Right lobe of liver (tissue), 6 donors: Measurements from ENCODE around the gene CYP2U1. TPM values are rescaled to one million over a fixed set of nuclear protein-coding genes. Genes with fewer than 3 reads are reported as not detected.
A peak's percentile ranks its signal among the peaks of the same experiment; 100 is the strongest.

Experiments used
- ATAC-seq, 4 donors: fragments of 200-7000 bp; cut with Tn5 transposase; one replicate each; pipeline ENCODE4 v1.9.1; 2020; ENCODE audit warnings: mild to moderate bottlenecking in 4 of 4, moderate library complexity in 4 of 4
- DNase-seq, 3 donors: peaks; one replicate each; pipeline ENCODE4 v3.0.0-alpha.2; 2020
- H3K27ac ChIP-seq, 3 donors: fragments of 200-600 bp; one replicate each; pipeline ENCODE4 v1.8.0; 2022
- H3K27me3 ChIP-seq, 2 donors: fragments of 200-600 bp; one replicate each; pipeline ENCODE4 v1.8.0; 2022
- H3K36me3 ChIP-seq, 4 donors: fragments of 200-600 bp; sonication (generic) in 1 of 4; one replicate each; pipeline versions ENCODE4 v1.5.1 to v1.8.0; 2017 to 2022; ENCODE audit warnings: control low read depth in 1 of 4
- H3K4me1 ChIP-seq, 4 donors: fragments of 200-600 bp; sonication (generic) in 1 of 4; one replicate each; pipeline versions ENCODE4 v1.5.1 to v1.8.0; 2017 to 2022; ENCODE audit warnings: control low read depth in 1 of 4
- H3K4me3 ChIP-seq, 3 donors: fragments of 200-600 bp; one replicate each; pipeline ENCODE4 v1.8.0; 2022
- H3K9me3 ChIP-seq, 4 donors: fragments of 200-600 bp; sonication (generic) in 1 of 4; one replicate each; pipeline versions ENCODE4 v1.5.1 to v1.8.0; 2017 to 2022; ENCODE audit warnings: control low read depth in 1 of 4
- POLR2A ChIP-seq: fragments of 450-650 bp; IDR thresholded peaks from one replicate; pipeline ENCODE4 v1.6.1; 2017; ENCODE audit warnings: antibody characterized with exemption, mild to moderate bottlenecking
- WGBS: methylation state at CpG from one replicate; pipeline ENCODE4 v1.1.6; 2018; ENCODE audit warnings: low coverage, low lambda C conversion rate; ENCODE audit not compliant: insufficient coverage; ENCODE audit errors: missing lambda C conversion rate; 5-methylcytosine and 5-hydroxymethylcytosine counted together
- intact Hi-C, 2 donors: fragments of 100-400 bp; cut with DNase I; formaldehyde crosslinking; loops; one replicate each; pipeline versions ENCODE4 v1.11.2 to v1.14.1; 2022
- total RNA-seq, 6 experiments: library from RNA; depleted of rRNA in 2 of 6; stranded (reverse); fragments of >200 nt in 2 of 6; fragmentation: NEBNext Ultra II Directional in 3 of 6; extraction: Animal tissue kit (Norgen Biotek cat#: 25700) in 3 of 6; gene quantifications; one replicate each; pipeline versions ENCODE4 v1.1.0 to v1.2.4, GENCODE V29; 2016 to 2023
- TF ChIP-seq, protein P1 (sequence below), 4 donors: fragments of 200-600 bp in 3 of 4; fragments of 450-650 bp in 1 of 4; IDR thresholded peaks; one replicate each; pipeline versions ENCODE4 v1.5.1 to v1.8.0; 2016 to 2022; ENCODE audit warnings: antibody characterized with exemption in 4 of 4, mild to moderate bottlenecking in 2 of 4
- donor health status: DM: no; HTN: yes; CAD: no.
- donor health status: DM: no; HTN: no; CAD: no.
- donor health status: DM: no; HTN: no; CAD: no.
- donor health status: DM: no; HTN: yes; CAD: no.
- donor health status: DM: no; HTN: yes; CAD: no.

CYP2U1 gene
- total RNA-seq, 6 experiments from 2014 or later = 3.2 to 7.5 (median 4.7) TPM

DNA sequence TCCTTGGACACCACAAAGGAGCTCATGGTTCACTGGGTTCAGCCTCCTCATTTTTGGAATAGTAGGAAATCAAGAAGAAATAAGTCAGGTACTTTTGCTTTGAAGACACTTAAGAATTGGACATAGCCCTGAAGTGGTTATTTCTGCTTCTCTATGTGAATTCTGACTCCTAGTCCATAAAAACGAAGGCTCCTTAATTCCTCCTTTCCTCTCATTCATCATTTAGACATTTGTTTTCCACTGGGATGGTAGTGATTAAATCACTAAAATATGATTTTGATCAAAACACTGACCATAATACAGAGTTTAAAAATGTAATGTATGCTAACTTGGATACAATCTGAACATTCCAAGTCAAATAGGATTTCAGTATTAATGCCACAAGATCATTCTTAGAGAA is 34.7 kb upstream of the CYP2U1 start:
- no peaks in the 10 kb centered on the region for H3K27me3 ChIP-seq
- H3K9me3 ChIP-seq = no peaks in the 10 kb centered on the region
- no peaks in the 10 kb centered on the region for H3K36me3 ChIP-seq
- H3K4me1 ChIP-seq = no peaks in the 10 kb centered on the region
- no peak for ATAC-seq
- DNase-seq = no peak
- H3K4me3 ChIP-seq = no peak overlapping the region
- WGBS = 42% methylated on average over 1 of the region's 1 CpG
- intact Hi-C loops = no loop called here
- H3K27ac ChIP-seq = peak overlapping the region in 1 of 3 donors; percentile 27
- TF ChIP-seq, protein P1, sequence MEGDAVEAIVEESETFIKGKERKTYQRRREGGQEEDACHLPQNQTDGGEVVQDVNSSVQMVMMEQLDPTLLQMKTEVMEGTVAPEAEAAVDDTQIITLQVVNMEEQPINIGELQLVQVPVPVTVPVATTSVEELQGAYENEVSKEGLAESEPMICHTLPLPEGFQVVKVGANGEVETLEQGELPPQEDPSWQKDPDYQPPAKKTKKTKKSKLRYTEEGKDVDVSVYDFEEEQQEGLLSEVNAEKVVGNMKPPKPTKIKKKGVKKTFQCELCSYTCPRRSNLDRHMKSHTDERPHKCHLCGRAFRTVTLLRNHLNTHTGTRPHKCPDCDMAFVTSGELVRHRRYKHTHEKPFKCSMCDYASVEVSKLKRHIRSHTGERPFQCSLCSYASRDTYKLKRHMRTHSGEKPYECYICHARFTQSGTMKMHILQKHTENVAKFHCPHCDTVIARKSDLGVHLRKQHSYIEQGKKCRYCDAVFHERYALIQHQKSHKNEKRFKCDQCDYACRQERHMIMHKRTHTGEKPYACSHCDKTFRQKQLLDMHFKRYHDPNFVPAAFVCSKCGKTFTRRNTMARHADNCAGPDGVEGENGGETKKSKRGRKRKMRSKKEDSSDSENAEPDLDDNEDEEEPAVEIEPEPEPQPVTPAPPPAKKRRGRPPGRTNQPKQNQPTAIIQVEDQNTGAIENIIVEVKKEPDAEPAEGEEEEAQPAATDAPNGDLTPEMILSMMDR (IDR thresholded peaks at IDR 0.05) = no peak

DNA sequence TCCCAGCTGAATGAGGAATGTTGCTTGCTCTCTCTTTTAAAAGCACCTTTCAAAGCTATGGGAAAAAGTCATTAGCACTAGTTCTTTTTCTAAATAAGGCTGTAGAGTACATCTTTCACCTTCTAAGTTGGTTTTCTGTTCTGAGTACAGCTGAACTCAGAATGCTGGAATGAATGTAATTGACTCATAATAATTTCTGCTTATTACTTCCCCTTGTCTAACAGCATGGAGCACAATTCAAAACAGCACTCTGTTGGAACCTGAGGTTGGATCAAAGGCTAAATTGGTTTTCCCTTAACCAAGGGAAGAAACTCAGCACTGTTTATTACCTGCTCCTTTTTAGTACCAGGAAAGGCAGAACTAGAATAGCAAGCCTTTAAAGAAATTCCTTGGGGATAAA is 33.5 kb upstream of the CYP2U1 start:
- ATAC-seq = no peak
- TF ChIP-seq, protein P1 (IDR thresholded peaks at IDR 0.05) = no peak
- no peak for TF ChIP-seq POLR2A
- no peaks in the 10 kb centered on the region for H3K36me3 ChIP-seq
- H3K27me3 ChIP-seq = no peaks in the 10 kb centered on the region
- H3K4me1 ChIP-seq = no peaks in the 10 kb centered on the region
- no peak overlapping the region for H3K4me3 ChIP-seq
- DNase-seq = no peak
- intact Hi-C loops = no loop called here
- H3K27ac ChIP-seq = no peak overlapping the region
- no peaks in the 10 kb centered on the region for H3K9me3 ChIP-seq

DNA sequence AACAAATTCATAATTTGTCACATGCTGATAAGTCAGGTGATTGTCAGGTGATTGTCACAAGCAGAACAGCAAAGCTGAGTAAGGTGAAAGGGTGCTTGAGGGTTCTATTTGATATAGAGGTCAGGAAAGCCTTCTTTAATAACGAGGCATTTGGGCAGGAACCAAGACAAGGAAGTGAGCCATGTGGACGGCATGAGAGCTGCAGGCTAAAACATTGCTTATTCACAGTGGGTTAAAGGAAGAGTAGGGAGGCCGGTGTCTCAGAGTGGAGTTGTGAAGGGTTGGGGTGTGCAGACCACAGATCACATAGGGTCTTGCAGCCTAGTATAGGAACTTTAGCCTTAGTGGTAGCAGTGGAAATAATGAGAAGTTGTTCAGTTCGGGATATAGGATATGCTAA is 31.3 kb upstream of the CYP2U1 start:
- Histone ChIP-seq H3K27me3 (no peaks in the 10 kb centered on the region), H3K36me3 (peaks cover 0 to 1% (median 0%) of the 10 kb centered on the region in 4 donors), H3K4me1 (no peaks in the 10 kb centered on the region), H3K4me3 (no peak overlapping the region), H3K27ac (no peak overlapping the region), H3K9me3 (no peaks in the 10 kb centered on the region)
- intact Hi-C loops = loop anchor here in 1 of 2 donors (10.0 kb wide), 1 partner anchor 145 kb away; no protein-coding TSS in a partner anchor
- 62% methylated on average over 4 of the region's 4 CpGs for WGBS
- ATAC-seq = no peak
- TF ChIP-seq, protein P1 (IDR thresholded peaks at IDR 0.05) = no peak
- no peak for TF ChIP-seq POLR2A
- DNase-seq = no peak

DNA sequence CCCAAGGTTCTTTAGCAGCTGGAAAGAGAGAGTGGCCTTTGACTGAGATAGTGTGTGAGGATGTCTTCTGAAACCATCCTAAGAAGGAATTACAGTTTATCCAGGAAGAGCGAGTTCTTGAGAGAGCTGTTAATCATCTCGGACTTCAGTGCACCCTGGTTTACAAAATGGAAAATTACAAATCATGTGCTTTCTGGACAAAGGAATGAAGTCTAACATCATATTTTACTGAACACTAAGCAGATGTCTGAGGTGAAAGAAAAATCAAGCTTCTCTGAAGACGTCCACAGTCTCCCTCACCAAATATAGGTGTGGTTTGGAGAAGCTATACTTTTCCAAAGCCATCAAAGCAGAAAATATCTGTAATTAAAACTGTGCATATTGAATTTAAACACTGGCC is 30.8 kb upstream of the CYP2U1 start:
- TF ChIP-seq, protein P1 (IDR thresholded peaks at IDR 0.05) = no peak
- TF ChIP-seq POLR2A = no peak
- H3K9me3 ChIP-seq = no peaks in the 10 kb centered on the region
- H3K27ac ChIP-seq = no peak overlapping the region
- intact Hi-C loops = loop anchor here in 1 of 2 donors (10.0 kb wide), 1 partner anchor 146 kb away; no protein-coding TSS in a partner anchor
- no peaks in the 10 kb centered on the region for H3K27me3 ChIP-seq
- peaks cover 0 to 1% (median 0%) of the 10 kb centered on the region in 4 donors for H3K36me3 ChIP-seq
- H3K4me3 ChIP-seq = no peak overlapping the region
- 89% methylated on average over 3 of the region's 3 CpGs for WGBS
- no peaks in the 10 kb centered on the region for H3K4me1 ChIP-seq
- ATAC-seq = no peak
- no peak for DNase-seq
